Muscle of leg (tissue), 11 donors: ENCODE data around the gene TMEM185B. TPM values are rescaled to one million over a fixed set of nuclear protein-coding genes. Genes with fewer than 3 reads are reported as not detected.
A peak's percentile ranks its signal among the peaks of the same experiment; 100 is the strongest.

Experiments
- DNase-seq: peaks from one replicate; pipeline ENCODE4 v3.0.0; 2013
- H3K27ac ChIP-seq: one replicate; pipeline ENCODE4 v1.5.1; 2013; ENCODE audit warnings: mild to moderate bottlenecking, low read length, control low read depth
- H3K27me3 ChIP-seq: one replicate; pipeline ENCODE4 v1.6.1; 2013; ENCODE audit warnings: low read length; ENCODE audit not compliant: control insufficient read depth, insufficient read depth
- H3K36me3 ChIP-seq: one replicate; pipeline ENCODE4 v1.6.1; 2013; ENCODE audit warnings: low read length; ENCODE audit not compliant: control insufficient read depth, insufficient read depth
- H3K4me1 ChIP-seq: one replicate; pipeline ENCODE4 v1.6.1; 2013; ENCODE audit warnings: low read length; ENCODE audit not compliant: control insufficient read depth, insufficient read depth
- H3K4me3 ChIP-seq: one replicate; pipeline ENCODE4 v1.5.1; 2013; ENCODE audit warnings: low read length, control low read depth
- H3K9me3 ChIP-seq: replicated peaks from 2 replicates; pipeline ENCODE4 v1.6.1; 2013; ENCODE audit warnings: low read depth, low read length; ENCODE audit not compliant: control insufficient read depth
- WGBS: methylation state at CpG from one replicate; pipeline ENCODE4 v1.1.5; 2013; ENCODE audit warnings: missing lambda C conversion rate; ENCODE audit not compliant: insufficient coverage; 5-methylcytosine and 5-hydroxymethylcytosine counted together
- polyA plus RNA-seq, 8 donors: library from polyadenylated mRNA; unstranded; fragments of 120-200 nt; gene quantifications; one replicate each; pipeline versions ENCODE4 v1.2.1 to v1.2.3, GENCODE V29; 2013; ENCODE audit warnings: inconsistent platforms in 1 of 8, low replicate concordance in 1 of 8; ENCODE audit not compliant: insufficient read length in 8 of 8, insufficient read depth in 1 of 8
- total RNA-seq: library from RNA; stranded (reverse); fragments of 120-200 nt; gene quantifications from one replicate; pipeline ENCODE4 v1.2.4, GENCODE V29; 2013

TMEM185B gene
- total and polyA plus RNA-seq, 9 donors: 8.9 to 17.3 (median 14.9) TPM

GRCh38 chr2:120233292-120233691 is 10.1 kb upstream of the TMEM185B start:
- Histone ChIP-seq H3K4me1 (peaks cover 18% of the 10 kb centered on the region), H3K4me3 (no peak overlapping the region), H3K9me3 (no peaks in the 10 kb centered on the region), H3K27me3 (peaks cover 2% of the 10 kb centered on the region), H3K36me3 (no peaks in the 10 kb centered on the region), H3K27ac (no peak overlapping the region)
- DNase-seq: no peak
- WGBS: 100% methylated on average over 2 of the region's 5 CpGs

- no peaks in the 10 kb centered on the region for H3K36me3 ChIP-seq
- peak; percentile 79 for DNase-seq
- WGBS: 31% methylated on average over 6 of the region's 15 CpGs
These were observed 8.9 kb upstream of the TMEM185B start for GRCh38 chr2:120231974-120232635.

GRCh38 chr2:120231564-120231973 is 8.4 kb upstream of the TMEM185B start:
- no peak for DNase-seq
- 60% methylated on average over 1 of the region's 4 CpGs for WGBS
- Histone ChIP-seq H3K4me1 (peaks cover 14% of the 10 kb centered on the region), H3K36me3 (no peaks in the 10 kb centered on the region), H3K4me3 (peak overlapping the region; percentile 42), H3K27ac (no peak overlapping the region), H3K9me3 (no peaks in the 10 kb centered on the region), H3K27me3 (peaks cover 7% of the 10 kb centered on the region)

More at GRCh38 chr2:120231974-120232635, 8.9 kb upstream of the TMEM185B start:
- Histone ChIP-seq H3K4me3 (peak overlapping the region; percentile 42), H3K4me1 (peaks cover 18% of the 10 kb centered on the region), H3K27me3 (peaks cover 7% of the 10 kb centered on the region), H3K27ac (peak overlapping the region; percentile 84), H3K9me3 (no peaks in the 10 kb centered on the region)

DNA sequence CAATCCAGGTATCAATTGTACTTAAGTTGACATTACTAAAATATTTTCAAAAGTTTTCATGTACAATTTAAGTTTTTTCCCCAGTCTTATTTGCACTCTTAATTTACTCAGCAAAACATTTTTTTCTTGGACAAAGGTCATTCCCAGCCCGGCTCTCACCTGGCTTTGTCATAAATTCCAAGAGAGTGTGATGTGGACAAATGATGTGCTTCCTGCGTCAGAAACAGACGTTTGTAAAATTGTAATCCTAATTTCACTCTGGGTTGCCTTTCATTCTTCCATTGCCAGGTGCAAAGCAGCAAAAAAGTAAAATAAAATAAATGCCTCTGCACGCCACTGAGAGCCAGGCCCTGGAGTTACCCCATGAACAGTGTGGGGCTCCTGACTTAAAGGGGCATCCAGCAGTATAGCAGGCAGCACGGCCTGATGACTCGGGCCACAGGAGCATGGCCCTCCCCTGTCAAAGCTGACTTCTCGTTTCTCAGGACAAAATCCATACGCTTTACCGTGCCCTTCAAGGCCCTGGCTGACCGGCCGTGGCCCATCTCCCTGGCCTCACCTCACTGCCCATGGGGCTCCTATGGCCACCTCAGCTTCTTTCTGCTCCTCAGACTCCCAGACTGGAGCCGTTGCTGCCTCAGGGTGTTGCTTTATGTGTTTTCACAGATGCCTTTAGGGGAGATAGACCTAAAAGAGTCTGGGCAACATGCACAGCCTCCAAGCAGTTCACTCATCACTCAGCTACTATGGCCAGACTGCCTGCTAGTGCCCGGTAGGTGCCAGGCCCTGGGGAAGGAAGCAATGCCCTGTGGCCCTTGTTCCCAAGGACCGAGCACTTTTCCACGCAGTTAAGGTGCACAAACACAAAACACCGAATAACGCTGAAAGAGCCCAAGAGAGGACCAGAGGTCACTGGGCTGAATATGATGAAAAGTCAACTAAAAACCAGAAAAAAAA is 7.6 kb upstream of the TMEM185B start:
- H3K36me3 ChIP-seq: no peaks in the 10 kb centered on the region
- DNase-seq: no peak
- WGBS: 86% methylated on average over 12 of the region's 17 CpGs
- peaks cover 10% of the 10 kb centered on the region for H3K4me1 ChIP-seq
- no peaks in the 10 kb centered on the region for H3K9me3 ChIP-seq
- no peak overlapping the region for H3K27ac ChIP-seq
- H3K4me3 ChIP-seq: no peak overlapping the region
- H3K27me3 ChIP-seq: peaks cover 7% of the 10 kb centered on the region

- Histone ChIP-seq H3K36me3 (no peaks in the 10 kb centered on the region), H3K27ac (no peak overlapping the region), H3K27me3 (peaks cover 8% of the 10 kb centered on the region), H3K9me3 (no peaks in the 10 kb centered on the region), H3K4me1 (peaks cover 10% of the 10 kb centered on the region), H3K4me3 (no peak overlapping the region)
- no peak for DNase-seq
- WGBS: 88% methylated on average over 6 of the region's 10 CpGs
These were observed 6.1 kb upstream of the TMEM185B start for GRCh38 chr2:120229341-120229740.

DNA sequence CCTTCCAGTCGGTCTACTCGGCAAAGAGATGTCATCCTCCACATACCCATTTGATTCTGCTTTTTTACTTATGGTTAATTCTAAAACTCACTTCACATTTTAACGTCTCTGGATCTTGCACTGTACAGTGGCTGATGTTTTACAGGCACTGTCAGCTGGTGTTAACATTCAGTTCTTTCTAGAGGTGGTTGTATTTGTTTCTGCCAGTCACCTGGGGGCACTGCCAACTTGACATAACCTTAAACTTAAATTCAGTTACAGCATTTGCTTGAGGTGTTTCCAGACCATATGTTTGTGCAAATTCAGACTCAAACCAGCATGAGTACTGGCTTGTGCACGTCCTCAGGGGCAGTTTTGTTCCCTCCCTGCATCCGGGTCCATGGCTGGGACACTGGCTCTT is 5.3 kb upstream of the TMEM185B start:
- H3K4me3 ChIP-seq: no peak overlapping the region
- no peak overlapping the region for H3K27ac ChIP-seq
- no peak for DNase-seq
- no peaks in the 10 kb centered on the region for H3K9me3 ChIP-seq
- 38% methylated on average over 2 of the region's 5 CpGs for WGBS
- peaks cover 17% of the 10 kb centered on the region for H3K4me1 ChIP-seq
- H3K36me3 ChIP-seq: no peaks in the 10 kb centered on the region
- peaks cover 14% of the 10 kb centered on the region for H3K27me3 ChIP-seq

DNA sequence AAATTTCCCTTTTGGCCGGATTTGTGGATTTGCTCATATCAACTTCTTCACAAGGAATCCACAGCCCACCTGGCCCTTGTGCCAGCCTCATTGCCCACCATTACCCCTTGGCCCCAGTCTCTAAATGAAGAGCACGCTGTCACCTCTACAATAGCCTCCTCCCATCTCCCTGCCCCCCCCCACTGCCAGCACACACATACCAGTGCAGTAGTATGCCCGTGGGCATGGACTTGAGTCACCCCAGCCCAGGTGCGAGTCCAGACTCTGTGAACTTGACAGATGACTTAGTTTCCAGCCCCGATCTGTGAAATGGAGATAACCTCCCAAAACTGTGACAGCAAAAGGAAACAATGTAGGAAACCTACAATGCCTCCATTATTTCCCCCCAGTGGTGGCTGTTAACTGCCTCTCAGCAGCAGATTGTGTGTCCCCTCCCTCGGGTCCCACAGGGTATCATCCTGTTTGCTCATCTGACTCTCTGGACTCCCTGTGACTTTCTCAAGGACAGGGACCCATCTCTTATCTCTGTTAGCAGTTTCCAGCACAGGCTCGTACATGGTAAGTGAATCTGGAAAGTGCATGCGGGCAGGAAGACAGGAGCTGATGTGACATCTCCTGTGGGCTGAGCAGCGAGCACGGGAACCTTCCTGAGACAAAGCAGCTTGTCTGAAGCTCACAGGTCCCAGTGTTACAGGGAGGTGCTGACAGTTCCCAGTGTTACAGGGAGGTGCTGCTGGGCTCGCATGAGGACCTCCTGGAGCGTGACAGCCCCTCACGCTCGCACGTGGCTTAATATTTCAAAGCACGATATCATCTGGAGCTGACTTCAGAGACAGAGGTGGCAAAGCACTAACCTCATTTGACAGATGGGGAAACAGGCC is 4.2 kb upstream of the TMEM185B start:
- Histone ChIP-seq H3K36me3 (no peaks in the 10 kb centered on the region), H3K9me3 (peaks cover 5% of the 10 kb centered on the region), H3K27ac (no peak overlapping the region), H3K27me3 (peaks cover 14% of the 10 kb centered on the region), H3K4me3 (no peak overlapping the region), H3K4me1 (peaks cover 21% of the 10 kb centered on the region)
- no peak for DNase-seq
- WGBS: 53% methylated on average over 15 of the region's 16 CpGs

DNA sequence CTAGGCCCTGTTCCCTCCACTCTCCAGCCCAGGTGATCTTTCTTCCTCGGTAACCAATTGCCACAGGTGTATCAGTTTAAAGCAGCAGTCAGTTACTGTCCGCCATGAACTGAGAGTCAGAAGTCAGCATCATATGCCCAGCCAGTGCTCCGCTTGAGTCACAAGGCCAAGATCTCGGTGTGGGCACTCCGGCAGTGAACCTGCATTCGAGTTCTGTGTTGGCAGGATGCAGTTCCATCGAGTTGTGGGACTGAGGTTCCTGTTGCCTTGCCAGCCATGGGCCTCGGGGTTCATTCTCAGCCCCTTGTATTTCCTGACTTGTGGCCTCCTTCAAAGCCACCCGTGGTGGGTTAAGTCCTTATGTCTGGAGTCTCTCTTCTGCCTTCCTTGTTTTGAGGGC is 3.1 kb upstream of the TMEM185B start:
- Histone ChIP-seq H3K36me3 (peaks cover 8% of the 10 kb centered on the region), H3K4me3 (no peak overlapping the region), H3K27ac (no peak overlapping the region), H3K4me1 (peaks cover 15% of the 10 kb centered on the region), H3K9me3 (peaks cover 15% of the 10 kb centered on the region), H3K27me3 (peaks cover 14% of the 10 kb centered on the region)
- DNase-seq: no peak
- 82% methylated on average over 8 of the region's 9 CpGs for WGBS

- H3K27ac ChIP-seq: no peak overlapping the region
- H3K9me3 ChIP-seq: peaks cover 15% of the 10 kb centered on the region
- H3K36me3 ChIP-seq: peaks cover 10% of the 10 kb centered on the region
- H3K4me1 ChIP-seq: peaks cover 15% of the 10 kb centered on the region
- DNase-seq: no peak
- H3K4me3 ChIP-seq: no peak overlapping the region
- 90% methylated on average over 5 of the region's 9 CpGs for WGBS
- peaks cover 12% of the 10 kb centered on the region for H3K27me3 ChIP-seq
These were observed 2.4 kb upstream of the TMEM185B start for GRCh38 chr2:120225549-120226065.
